Inferior parietal cortex (tissue), 1 donor: Measurements from ENCODE around the gene RALB.

Experiments used
- DNase-seq: peaks from one replicate; pipeline ENCODE4 v3.0.0-alpha.2; 2016; ENCODE audit errors: extremely low spot score

RALB gene, protein sequence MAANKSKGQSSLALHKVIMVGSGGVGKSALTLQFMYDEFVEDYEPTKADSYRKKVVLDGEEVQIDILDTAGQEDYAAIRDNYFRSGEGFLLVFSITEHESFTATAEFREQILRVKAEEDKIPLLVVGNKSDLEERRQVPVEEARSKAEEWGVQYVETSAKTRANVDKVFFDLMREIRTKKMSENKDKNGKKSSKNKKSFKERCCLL

DNA sequence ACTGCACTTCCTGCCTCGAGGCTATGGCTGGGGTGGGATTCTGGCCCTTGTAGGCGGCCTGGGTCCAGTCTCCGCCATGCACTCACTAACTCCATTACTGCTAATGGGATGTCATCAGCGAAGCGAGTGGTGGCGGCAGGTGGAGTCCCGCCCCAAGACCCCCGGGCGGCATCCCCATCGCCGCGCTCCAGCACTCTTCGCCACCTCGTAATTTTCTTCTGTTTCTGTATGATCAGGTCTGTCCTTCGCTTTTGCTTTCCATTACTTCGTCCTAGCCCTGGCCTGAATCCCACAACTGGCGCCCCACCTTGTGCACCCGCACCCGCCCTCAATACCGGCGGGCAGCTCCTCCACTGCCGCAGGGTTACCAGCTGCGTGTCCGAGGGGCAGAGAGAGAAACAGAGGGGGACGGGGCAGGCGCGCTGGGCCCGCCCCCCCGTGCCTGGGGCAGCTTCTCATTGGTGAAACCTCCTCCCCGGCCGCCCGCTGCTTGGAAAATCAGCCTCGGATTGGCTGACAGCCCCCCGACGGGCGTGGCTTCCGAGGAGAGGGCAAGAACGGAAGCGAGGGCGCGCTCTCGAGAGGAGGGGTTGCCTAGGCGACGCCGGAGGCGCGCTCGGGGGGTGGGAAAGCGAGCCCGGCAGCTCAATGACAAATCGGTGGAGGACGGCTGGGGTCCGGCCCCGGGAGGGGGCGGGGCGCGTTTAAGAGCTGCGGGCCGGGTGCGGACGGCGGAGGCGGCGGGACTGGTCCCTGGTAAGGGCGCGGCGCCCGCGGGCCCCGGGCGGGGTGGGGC is at the start of gene RALB:
Gene RALB, plus strand, starts transcription at position 628 of the 796 bp plus-strand sequence. CDS start 25,813 bp downstream, outside the sequence.
- DNase-seq = peak; percentile 97

GRCh38 chr2:120203251-120204021 is 49.2 kb upstream of the RALB start:
- no peak for DNase-seq

- DNase-seq = no peak
Measured at GRCh38 chr2:120204022-120204405, 48.6 kb upstream of the RALB start.

GRCh38 chr2:120204417-120204816 is 48.2 kb upstream of the RALB start:
- no peak for DNase-seq

- DNase-seq = no peak
Measured at GRCh38 chr2:120204945-120205670, 47.5 kb upstream of the RALB start.

- DNase-seq = no peak
Measured at GRCh38 chr2:120206022-120206581, 46.5 kb upstream of the RALB start.

GRCh38 chr2:120208381-120209353 is 44.0 kb upstream of the RALB start:
- no peak for DNase-seq

GRCh38 chr2:120209427-120210269 is 43.0 kb upstream of the RALB start:
- no peak for DNase-seq

DNA sequence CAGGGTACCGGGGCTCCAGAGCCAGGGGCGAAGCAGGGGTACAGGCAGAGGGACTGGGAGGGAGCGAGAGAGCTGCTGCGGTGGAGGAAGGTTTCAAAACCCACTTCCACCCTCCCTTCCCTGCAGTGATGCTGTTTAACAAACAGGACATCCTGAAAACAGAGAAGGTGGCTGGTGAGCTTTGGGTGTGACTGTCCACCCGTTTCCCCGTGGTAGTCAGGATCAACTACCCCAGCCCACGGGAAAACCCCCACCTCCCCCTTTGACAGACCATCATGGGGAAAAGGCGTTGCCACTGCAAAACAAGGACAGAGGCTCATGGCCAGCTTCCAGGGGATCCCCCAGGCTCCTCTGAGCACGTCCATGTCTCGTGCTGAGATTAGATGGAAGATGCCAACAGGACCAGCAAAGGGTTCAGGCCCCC is 42.4 kb upstream of the RALB start:
- DNase-seq = no peak

DNA sequence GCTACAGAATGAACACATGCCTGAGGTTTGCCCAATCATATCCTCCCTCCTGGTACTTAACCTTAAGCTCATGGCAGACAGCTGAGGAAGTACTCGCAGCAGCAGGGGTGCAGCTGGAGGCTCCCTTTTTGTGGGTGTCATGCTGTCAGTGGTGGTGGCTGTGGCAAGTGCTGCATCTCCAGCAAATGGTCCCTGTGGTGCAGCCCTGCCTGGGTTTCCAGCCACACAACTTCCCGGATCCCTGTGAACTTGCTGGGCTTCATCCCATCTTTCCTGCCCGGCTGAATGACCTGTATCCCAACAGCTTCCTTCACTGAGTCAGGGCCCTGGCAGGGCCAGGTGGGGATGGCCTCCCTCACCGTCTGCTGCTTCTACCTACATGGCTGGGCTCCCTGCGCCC is 34.5 kb upstream of the RALB start:
- no peak for DNase-seq

DNA sequence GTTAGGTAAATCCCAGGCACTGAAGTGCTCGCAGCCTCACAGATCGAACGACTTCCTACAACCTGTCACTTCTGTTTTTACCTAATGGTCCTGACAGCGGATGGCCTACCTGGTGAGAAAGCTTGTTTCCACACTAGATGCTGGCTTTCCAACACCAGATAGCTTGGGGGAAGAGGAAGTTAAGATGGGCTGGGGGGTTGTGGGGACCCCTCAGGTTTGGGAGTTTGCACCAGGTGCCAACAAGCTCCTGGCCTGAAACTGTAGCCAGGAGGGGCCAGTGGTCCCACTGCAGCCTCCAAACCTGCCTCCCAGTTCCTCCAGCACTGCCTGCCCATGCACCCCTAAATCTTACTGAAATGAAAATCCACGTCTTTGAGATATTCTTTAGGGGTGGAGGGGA is 33.4 kb upstream of the RALB start:
- no peak for DNase-seq

GRCh38 chr2:120219766-120220165 is 32.9 kb upstream of the RALB start:
- DNase-seq = no peak

DNA sequence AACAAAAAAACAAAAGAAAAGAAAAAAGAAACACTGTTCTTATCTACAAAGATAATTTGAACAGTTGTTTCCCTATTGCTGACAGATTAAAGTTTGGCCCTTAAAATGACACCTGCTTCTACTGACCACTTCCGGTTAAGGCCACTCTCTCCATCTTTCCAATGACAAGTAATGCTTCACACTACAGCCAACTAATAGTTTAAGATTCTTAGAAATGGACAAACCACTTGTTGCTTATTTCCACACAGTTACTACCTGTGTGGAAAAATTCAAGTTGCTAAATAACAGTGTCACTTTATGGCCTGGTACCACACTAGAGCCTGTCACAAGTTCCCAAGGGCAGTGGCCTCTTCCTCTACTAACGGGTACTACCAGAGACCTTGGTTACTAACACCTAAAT is 31.9 kb upstream of the RALB start:
- DNase-seq = no peak

DNA sequence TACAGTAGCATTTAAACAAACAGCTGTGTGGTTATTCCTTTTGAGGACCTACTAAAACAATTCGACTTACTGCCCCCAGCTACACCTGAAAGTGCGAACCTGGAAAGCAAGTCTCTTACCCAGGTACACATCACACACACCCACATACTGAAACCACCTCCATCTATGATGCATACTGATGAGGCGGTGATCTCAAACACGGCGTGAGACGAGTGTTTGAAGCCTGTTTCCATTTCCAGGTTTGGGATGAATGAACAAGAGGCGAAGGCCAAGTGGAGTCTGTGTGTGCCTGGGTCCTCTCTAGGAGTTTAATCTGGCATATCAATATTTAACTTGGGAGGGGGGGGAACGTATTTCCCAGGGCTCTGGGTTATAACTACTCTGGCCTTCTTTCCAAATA is 31.0 kb upstream of the RALB start:
- no peak for DNase-seq

GRCh38 chr2:120222186-120223033 is 30.2 kb upstream of the RALB start:
- DNase-seq = no peak

GRCh38 chr2:120223034-120223912 is 29.4 kb upstream of the RALB start, which contains the start of gene TMEM185B:
Gene TMEM185B (minus strand): TSS chr2:120223400. CDS start chr2:120222976, 424 bp downstream.
- DNase-seq = peak; percentile 82

DNA sequence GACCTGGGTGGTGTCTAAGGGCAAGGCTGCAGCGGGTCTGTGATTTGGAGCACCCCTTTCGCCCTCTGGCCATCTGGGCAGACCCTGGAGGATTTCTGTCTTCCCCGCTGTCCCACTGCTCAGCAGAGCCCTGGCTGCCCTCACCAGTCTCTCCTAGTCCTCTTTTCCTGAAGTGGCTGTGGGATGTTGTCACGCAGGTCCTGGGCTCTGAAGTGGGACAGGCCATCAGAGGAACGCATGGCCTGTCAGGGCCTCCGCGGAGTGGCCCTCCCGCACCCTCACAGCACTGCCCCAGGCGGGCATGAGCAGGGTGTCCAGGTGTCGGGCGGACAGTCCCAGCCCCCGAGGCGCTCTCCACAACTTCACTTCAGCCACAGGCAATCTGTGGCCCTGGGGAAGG is 28.4 kb upstream of the RALB start:
- DNase-seq = no peak
